Adipose tissue (tissue), 3 donors: Measurements from ENCODE around the gene FXYD4. TPM values are rescaled to one million over a fixed set of nuclear protein-coding genes. Genes with fewer than 3 reads are reported as not detected.

Source experiments
- H3K27ac ChIP-seq: one replicate; pipeline ENCODE4 v1.5.1; 2013; ENCODE audit warnings: low read depth, low read length
- WGBS, 3 donors: extraction: QIAGEN DNeasy Blood & Tissue Kit; methylation state at CpG; one replicate each; pipeline ENCODE4 v1.1.7; 2013; 5-methylcytosine and 5-hydroxymethylcytosine counted together
- polyA plus RNA-seq, 3 donors: library from polyadenylated mRNA; stranded (reverse); fragments of 200-250 nt; gene quantifications; one replicate each; pipeline ENCODE4 v1.2.3, GENCODE V29; 2013
- donor health status: healthy with polysubstance abuse.
- donor health status: Bipolar disorder and iron deficiency.
- donor health status: healthy.

Gene FXYD4
- polyA plus RNA-seq, 3 donors: 0.15 to 0.77 TPM; not detected in 1

GRCh38 chr10:43341450-43341849 lies 30.0 kb upstream of the FXYD4 start:
- 75 to 92% (median 89%) methylated on average over 7 of the region's 7 CpGs for WGBS, 3 donors

DNA sequence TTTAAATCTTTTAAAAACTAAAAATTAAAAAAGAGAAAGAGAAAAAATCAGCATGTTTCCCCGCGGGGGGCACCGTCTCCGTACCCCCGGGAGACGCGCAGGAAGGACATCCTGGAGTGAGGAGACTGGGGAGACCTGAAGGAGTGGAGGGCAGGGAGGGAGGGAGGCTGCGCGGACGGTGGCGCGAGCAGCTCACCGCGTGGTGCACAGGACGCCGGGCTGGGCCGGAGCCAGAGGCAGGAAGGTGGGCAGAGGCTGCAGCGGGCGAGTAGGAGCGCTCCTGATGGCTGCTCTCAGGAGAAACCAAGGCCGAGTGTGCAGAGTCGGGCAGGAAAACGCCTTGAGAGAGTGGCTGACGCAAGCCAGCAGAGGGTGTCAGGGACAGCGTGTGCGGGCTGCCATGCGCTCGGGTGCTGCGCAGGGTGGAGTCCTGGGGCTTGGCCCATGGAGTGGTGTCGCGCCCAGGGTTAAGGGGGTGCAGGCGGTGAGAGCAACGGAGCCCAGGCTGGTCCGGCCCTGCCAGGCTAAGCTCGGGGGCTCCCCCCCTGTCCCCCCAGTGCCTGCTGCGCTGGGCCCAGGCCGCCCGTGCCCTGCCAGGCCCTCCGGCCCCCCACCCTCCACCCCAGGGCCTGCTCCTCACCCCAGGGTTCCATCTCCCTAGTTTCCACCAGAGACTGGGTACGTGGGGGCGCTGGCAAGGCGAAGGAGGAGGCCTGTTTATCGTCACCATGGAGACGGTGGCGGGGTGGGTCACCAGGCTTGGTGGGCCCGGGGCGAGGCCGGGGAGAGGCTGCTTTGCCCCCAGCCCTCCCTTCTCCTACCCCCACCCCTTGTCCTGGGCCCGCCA lies 28.9 kb upstream of the FXYD4 start:
- WGBS, 3 donors: 89 to 93% (median 92%) methylated on average over 38 to 49 of the region's 49 CpGs
- no peak overlapping the region for H3K27ac ChIP-seq

More at GRCh38 chr10:43341450-43341849, 30.0 kb upstream of the FXYD4 start:
- H3K27ac ChIP-seq: no peak overlapping the region

GRCh38 chr10:43343126-43343525 lies 28.3 kb upstream of the FXYD4 start:
- H3K27ac ChIP-seq: no peak overlapping the region
- 93 to 94% (median 94%) methylated on average over 15 of the region's 15 CpGs for WGBS, 3 donors

- WGBS, 3 donors: 75 to 80% (median 77%) methylated on average over 8 of the region's 8 CpGs
- no peak overlapping the region for H3K27ac ChIP-seq
Observed at GRCh38 chr10:43344051-43344450, 27.4 kb upstream of the FXYD4 start.

GRCh38 chr10:43347997-43348396 lies 23.4 kb upstream of the FXYD4 start:
- no peak overlapping the region for H3K27ac ChIP-seq
- WGBS, 3 donors: 86 to 95% (median 94%) methylated on average over 4 of the region's 4 CpGs

DNA sequence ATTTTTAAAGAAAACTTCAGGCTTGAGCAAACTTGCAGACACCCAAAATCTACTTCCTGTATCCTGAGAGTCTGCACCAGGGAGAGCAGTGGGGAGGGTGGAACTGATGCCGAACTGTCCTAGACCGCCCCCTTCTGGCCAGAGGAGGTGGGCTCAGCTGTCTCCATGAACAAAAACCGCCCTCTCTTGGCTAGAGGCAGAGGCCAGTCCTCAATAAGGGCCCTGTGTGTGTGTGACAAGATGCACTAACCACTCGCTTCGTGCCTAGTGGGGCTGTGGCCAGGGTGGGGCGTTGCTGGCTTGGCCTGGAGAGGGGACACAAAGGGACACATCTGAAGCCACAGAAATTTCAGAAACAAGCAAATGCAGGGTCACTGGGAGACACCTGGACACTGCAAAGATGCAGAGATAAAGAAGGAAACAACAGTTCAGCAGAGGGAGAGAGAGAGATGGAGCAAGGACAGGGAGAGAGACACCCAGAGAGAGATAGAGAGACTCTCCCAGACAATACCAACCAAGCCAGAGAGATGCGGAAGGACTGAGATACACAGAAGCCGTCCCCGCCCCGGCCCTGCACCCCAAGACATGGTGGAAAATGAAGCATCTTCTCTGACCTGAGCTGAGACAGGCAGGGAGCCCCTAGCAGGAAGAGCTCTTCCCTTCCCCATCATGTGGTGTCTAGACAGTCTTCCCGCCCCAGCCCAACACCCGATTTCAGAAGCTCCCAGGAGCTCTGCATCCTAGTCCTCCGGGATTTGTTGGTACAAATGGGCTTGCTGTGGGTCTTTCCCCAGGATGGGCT lies 22.7 kb upstream of the FXYD4 start:
- 53 to 56% (median 54%) methylated on average over 13 of the region's 13 CpGs for WGBS, 3 donors
- H3K27ac ChIP-seq: no peak overlapping the region

DNA sequence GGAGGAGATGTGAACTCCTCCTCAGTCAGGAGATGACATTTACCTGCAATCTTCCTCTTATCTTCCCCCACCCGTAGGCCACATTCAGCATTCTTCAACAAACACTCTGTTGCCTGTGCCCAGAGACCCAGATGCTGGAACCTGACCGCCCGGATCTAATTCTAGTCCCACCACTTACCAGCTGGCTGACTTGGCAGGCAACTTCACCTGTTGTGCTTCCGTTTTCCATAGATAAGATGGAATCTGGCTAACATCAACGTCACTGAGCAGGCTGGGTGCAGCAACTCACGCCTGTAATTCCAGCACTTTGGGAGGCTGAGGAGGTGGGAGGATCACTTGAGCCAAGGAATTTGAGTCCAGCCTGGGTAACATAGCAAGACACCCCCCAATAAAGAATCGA lies 21.3 kb upstream of the FXYD4 start:
- WGBS, 3 donors: 29 to 66% (median 64%) methylated on average over 7 of the region's 7 CpGs
- H3K27ac ChIP-seq: no peak overlapping the region

DNA sequence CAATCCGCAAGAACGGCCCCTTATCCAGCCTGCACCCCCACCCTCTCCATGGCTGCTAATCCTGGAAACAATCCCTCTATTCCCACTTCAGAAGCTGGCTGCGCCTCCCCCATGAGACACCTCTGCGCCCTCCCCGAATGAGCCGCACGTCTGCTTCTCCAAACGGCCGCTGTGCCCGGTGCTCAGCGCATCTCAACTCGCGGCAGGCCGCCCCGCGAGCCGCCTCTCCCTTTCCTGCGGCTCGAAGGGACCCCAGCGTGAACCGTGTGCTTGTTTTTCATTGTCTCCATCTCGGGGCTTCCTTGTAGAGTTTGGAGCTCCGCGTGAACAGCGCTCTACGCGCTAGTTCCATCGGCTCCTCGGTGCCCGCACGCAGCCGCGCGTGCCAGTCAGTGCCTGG lies 20.8 kb upstream of the FXYD4 start:
- H3K27ac ChIP-seq: no peak overlapping the region
- WGBS, 3 donors: 28 to 35% (median 29%) methylated on average over 34 of the region's 34 CpGs

DNA sequence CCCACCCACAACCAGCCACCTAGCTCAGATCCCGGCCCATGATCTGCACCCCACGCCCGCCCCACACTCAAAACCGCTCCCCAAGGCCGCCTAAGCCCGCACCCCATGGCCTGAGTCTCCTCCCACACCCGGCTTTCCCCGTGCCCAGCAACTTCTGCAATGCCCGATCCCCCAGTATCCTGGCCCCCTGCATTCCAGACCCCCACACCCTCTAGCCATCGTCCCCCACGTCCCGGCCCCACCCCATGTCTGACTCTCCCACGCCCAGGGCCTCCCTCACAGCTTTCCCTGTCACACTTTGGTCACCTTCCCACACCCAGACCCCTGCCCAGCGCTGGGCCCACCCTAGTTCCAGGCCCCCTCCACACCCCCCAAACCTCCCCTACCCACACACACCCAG lies 20.1 kb upstream of the FXYD4 start:
- H3K27ac ChIP-seq: no peak overlapping the region
- 51 to 70% (median 55%) methylated on average over 6 to 14 of the region's 14 CpGs for WGBS, 3 donors

DNA sequence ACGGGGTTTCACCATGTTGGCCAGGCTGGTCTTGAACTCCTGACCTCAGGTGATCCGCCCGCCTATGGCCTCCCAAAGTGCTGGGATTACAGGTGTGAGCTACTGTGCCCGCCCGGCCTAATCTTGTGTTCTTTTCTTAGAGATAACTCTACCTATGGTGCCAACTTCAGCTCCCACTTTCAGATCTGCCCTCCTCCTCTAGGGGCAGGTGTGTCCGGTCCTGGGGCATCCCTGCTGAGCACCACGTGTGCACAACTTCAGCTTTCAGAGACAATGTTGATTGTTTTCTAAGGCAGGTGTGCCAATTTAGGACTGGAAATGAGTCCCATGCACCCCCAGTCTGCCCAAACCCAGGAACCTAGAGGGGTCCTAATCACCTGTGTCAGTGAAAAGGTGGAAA lies 18.5 kb upstream of the FXYD4 start:
- WGBS, 3 donors: 36 to 73% (median 64%) methylated on average over 5 to 7 of the region's 7 CpGs
- no peak overlapping the region for H3K27ac ChIP-seq

DNA sequence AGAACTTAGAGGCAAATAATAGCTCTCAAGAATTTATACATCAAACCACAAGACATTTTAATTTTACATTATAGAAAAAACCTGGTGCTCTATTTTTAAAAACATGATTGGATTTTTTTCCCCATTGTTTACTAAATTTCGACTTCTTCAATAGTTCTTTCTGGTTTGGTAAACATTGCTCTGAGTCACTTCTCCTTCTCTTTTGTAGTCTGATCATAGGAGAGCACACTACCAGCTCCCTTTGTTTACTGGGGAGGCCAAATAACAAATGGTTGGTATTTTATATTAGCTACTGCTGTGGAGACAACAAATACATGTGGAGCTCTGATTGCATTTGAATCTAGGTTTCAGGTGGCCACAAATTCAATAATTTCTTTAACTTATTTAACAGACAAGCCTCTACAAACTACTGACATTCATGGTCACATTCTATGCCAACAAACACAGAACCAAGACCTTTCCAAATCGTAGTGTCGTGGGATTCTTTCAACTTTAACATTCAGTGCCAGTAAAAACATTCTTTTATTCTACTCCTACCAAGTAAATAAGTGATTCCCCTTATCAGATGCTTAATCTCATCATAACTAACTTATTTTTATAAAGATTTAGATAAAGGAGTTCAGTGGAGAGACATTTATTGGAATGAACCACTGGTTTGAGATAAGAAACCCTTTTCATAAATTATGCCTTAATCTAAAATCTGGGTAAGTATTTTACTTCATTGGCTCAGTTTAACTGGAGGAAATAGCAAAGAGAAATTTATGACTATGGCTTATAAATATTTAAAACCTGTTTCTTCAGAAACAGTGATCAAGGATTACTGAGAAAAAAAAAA lies 17.7 kb upstream of the FXYD4 start:
- no peak overlapping the region for H3K27ac ChIP-seq
- 31 to 53% (median 52%) methylated on average over 3 of the region's 3 CpGs for WGBS, 3 donors

GRCh38 chr10:43354330-43354635 lies 17.2 kb upstream of the FXYD4 start:
- H3K27ac ChIP-seq: no peak overlapping the region
- WGBS, 3 donors: 74 to 77% (median 75%) methylated on average over 2 of the region's 2 CpGs

GRCh38 chr10:43354879-43355380 lies 16.5 kb upstream of the FXYD4 start:
- WGBS, 3 donors: 19 to 24% (median 24%) methylated on average over 2 of the region's 2 CpGs

GRCh38 chr10:43355749-43356371 lies 15.6 kb upstream of the FXYD4 start:
- H3K27ac ChIP-seq: no peak overlapping the region
- 60 to 65% (median 60%) methylated on average over 4 of the region's 4 CpGs for WGBS, 3 donors

More at GRCh38 chr10:43354879-43355380, 16.5 kb upstream of the FXYD4 start:
- no peak overlapping the region for H3K27ac ChIP-seq

GRCh38 chr10:43360086-43360485 lies 11.3 kb upstream of the FXYD4 start:
- no peak overlapping the region for H3K27ac ChIP-seq
- WGBS, 3 donors: 77 to 87% (median 86%) methylated on average over 6 of the region's 6 CpGs

- 7 to 22% (median 20%) methylated on average over 21 of the region's 21 CpGs for WGBS, 3 donors
- no peak overlapping the region for H3K27ac ChIP-seq
Observed at GRCh38 chr10:43361547-43362190, 9.8 kb upstream of the FXYD4 start.

- WGBS, 3 donors: 3 to 5% (median 5%) methylated on average over 48 of the region's 48 CpGs
- H3K27ac ChIP-seq: no peak overlapping the region
Observed at GRCh38 chr10:43362191-43362839, 9.1 kb upstream of the FXYD4 start.
